AG04450 (cell line): ENCODE results near the gene ATXN1. TPM values are rescaled to one million over a fixed set of nuclear protein-coding genes. Genes with fewer than 3 reads are reported as not detected.

ENCODE experiments used
- CTCF ChIA-PET: fragments of 300-600, 350-600 bp; formaldehyde crosslinking; extraction: SDS; loops from one replicate; lab custom pipeline; 2022; ENCODE audit warnings: antibody characterized with exemption, inconsistent platforms; lab: Charles Lee
- POLR2A ChIA-PET: fragments of 350-600 bp; formaldehyde crosslinking; extraction: SDS; loops from one replicate; lab custom pipeline; 2021; ENCODE audit warnings: antibody characterized with exemption, inconsistent platforms; lab: Yijun Ruan, JAX
- DNase-seq: peaks from one replicate; pipeline ENCODE4 v3.0.0-alpha.2; 2011; ENCODE audit warnings: low read depth, low spot score
- H3K27ac ChIP-seq: one replicate; pipeline ENCODE4 v1.5.1; 2012; ENCODE audit warnings: low read depth, low read length, control low read depth
- H3K27me3 ChIP-seq: one replicate; pipeline ENCODE4 v1.6.0; 2012; ENCODE audit warnings: low read length; ENCODE audit not compliant: control insufficient read depth, insufficient read depth
- H3K4me3 ChIP-seq: 2 replicates; pipeline ENCODE4 v1.5.1; 2011; ENCODE audit warnings: mild to moderate bottlenecking, low read depth, low read length, control low read depth
- H3K9me3 ChIP-seq: 2 replicates; pipeline ENCODE4 v1.5.1; 2012; ENCODE audit warnings: low read length; ENCODE audit not compliant: control insufficient read depth, insufficient read depth
- CTCF ChIP-seq: IDR thresholded peaks from 2 replicates; pipeline ENCODE4 v1.5.1; 2011; ENCODE audit warnings: low read depth, low read length, control low read depth, inconsistent platforms
- polyA plus RNA-seq: library from polyadenylated mRNA; depleted of rRNA; stranded (reverse); fragments of >200 nt; gene quantifications from 2 replicates; pipeline ENCODE4 v1.2.3, GENCODE V29; 2011

Gene ATXN1
- polyA plus RNA-seq, 1 experiment = 12.6 TPM

- TF ChIP-seq CTCF = no peak
- Histone ChIP-seq H3K4me3 (no peak overlapping the region), H3K9me3 (no peaks in the 10 kb centered on the region), H3K27me3 (no peaks in the 10 kb centered on the region), H3K27ac (no peak overlapping the region)
- DNase-seq = no peak
- ChIA-PET POLR2A (no interaction called here), CTCF (interaction anchor here (0.7 to 1.1 kb wide), 2 partner anchors 38 to 39 kb away, joined by 3 to 5 read pairs; no protein-coding TSS in a partner anchor)
Observed at GRCh38 chr6:16369989-16370388, 391.3 kb downstream of the ATXN1 start.

DNA sequence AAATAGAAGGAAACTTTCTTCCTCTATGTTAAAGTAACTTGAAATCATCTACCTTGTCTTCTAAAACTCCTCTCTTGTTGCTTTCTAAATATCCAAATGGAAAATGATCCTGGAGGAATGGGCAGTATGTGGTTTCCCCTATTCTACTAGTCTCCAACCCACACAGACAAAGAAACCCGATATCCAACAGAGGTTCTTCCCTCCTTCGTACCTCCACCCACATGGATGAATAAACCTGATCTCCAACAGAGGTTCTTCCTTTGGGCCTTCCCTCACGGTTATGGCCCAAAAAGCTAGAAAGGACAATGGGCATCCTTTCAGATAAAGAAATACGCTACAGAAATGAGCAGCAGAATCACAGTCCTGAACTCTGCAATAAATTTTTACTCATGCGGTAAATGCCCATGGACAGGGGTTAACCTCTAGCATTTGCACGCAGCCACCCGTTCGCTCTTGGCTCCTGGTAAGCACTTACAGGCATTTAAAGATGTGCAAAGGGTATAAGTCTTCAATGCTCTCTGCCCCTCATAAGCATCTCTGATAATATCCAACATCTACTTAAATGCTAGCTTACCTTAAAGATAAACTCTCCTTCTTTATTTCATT lies 392.0 kb downstream of the ATXN1 start:
- Histone ChIP-seq H3K27me3 (no peaks in the 10 kb centered on the region), H3K9me3 (no peaks in the 10 kb centered on the region), H3K27ac (no peak overlapping the region), H3K4me3 (no peak overlapping the region)
- CTCF ChIA-PET = no interaction called here
- POLR2A ChIA-PET = no interaction called here
- no peak for DNase-seq
- no peak for TF ChIP-seq CTCF

GRCh38 chr6:16367571-16367970 lies 393.7 kb downstream of the ATXN1 start:
- DNase-seq = no peak
- TF ChIP-seq CTCF = no peak
- no peak overlapping the region for H3K4me3 ChIP-seq
- H3K27ac ChIP-seq = no peak overlapping the region
- H3K27me3 ChIP-seq = no peaks in the 10 kb centered on the region
- ChIA-PET POLR2A (no interaction called here), CTCF (no interaction called here)
- no peaks in the 10 kb centered on the region for H3K9me3 ChIP-seq

DNA sequence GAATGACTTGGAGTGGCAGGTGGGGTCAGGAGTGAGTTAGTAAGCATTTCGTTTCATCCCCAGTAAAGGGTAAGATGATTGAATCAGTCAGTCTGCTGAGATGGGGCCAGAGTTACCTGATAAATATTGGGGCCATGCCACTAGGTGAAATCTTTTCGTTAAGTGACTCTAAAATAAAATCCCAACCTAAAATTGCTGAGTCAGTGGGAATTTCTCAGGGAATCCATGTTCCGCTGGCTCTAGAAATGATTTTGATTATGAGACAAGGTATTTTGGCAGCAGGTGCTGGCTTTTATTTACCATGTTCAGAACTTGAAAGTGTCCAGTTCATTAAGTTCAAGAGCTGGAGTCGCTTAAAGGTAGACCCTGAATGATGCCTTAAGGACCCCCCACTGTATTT lies 397.5 kb downstream of the ATXN1 start:
- CTCF ChIA-PET = no interaction called here
- Histone ChIP-seq H3K4me3 (no peak overlapping the region), H3K27ac (no peak overlapping the region), H3K9me3 (no peaks in the 10 kb centered on the region; the same call in 1 of the 2 replicates), H3K27me3 (no peaks in the 10 kb centered on the region)
- POLR2A ChIA-PET = no interaction called here
- DNase-seq = no peak
- TF ChIP-seq CTCF = no peak

GRCh38 chr6:16362819-16363589 lies 398.3 kb downstream of the ATXN1 start:
- CTCF ChIA-PET = interaction anchor here (1.2 kb wide), 1 partner anchor 31 kb away, joined by 3 read pairs; no protein-coding TSS in a partner anchor
- Histone ChIP-seq H3K4me3 (no peak overlapping the region), H3K9me3 (no peaks in the 10 kb centered on the region; the same call in 1 of the 2 replicates), H3K27me3 (no peaks in the 10 kb centered on the region), H3K27ac (no peak overlapping the region)
- POLR2A ChIA-PET = no interaction called here
- no peak for TF ChIP-seq CTCF
- no peak for DNase-seq
